HG02970 (cell line): Measurements from ENCODE around the gene CEP350.

Experiments
- ATAC-seq: cut with Tn5 transposase; IDR thresholded peaks from one replicate; pipeline ENCODE4 v1.9.1; 2021; ENCODE audit warnings: mild to moderate bottlenecking, moderate library complexity, moderate number of reproducible peaks; ENCODE audit not compliant: unreplicated experiment, low FRiP score

The CEP350 gene, protein sequence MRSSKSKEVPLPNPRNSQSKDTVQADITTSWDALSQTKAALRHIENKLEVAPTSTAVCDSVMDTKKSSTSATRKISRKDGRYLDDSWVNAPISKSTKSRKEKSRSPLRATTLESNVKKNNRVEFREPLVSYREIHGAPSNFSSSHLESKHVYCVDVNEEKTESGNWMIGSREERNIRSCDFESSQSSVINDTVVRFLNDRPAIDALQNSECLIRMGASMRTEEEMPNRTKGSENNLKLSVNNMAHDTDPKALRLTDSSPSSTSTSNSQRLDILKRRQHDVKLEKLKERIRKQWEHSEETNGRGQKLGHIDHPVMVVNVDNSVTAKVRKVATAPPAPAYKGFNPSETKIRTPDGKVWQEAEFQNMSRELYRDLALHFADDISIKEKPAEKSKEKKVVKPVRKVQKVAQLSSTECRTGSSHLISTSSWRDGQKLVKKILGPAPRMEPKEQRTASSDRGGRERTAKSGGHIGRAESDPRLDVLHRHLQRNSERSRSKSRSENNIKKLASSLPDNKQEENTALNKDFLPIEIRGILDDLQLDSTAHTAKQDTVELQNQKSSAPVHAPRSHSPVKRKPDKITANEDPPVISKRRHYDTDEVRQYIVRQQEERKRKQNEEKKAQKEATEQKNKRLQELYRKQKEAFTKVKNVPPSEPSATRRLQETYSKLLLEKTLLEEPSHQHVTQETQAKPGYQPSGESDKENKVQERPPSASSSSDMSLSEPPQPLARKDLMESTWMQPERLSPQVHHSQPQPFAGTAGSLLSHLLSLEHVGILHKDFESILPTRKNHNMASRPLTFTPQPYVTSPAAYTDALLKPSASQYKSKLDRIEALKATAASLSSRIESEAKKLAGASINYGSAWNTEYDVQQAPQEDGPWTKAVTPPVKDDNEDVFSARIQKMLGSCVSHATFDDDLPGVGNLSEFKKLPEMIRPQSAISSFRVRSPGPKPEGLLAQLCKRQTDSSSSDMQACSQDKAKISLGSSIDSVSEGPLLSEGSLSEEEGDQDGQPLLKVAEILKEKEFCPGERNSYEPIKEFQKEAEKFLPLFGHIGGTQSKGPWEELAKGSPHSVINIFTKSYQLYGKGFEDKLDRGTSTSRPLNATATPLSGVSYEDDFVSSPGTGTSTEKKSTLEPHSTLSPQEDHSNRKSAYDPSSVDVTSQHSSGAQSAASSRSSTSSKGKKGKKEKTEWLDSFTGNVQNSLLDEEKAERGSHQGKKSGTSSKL (N-terminal part only)

DNA sequence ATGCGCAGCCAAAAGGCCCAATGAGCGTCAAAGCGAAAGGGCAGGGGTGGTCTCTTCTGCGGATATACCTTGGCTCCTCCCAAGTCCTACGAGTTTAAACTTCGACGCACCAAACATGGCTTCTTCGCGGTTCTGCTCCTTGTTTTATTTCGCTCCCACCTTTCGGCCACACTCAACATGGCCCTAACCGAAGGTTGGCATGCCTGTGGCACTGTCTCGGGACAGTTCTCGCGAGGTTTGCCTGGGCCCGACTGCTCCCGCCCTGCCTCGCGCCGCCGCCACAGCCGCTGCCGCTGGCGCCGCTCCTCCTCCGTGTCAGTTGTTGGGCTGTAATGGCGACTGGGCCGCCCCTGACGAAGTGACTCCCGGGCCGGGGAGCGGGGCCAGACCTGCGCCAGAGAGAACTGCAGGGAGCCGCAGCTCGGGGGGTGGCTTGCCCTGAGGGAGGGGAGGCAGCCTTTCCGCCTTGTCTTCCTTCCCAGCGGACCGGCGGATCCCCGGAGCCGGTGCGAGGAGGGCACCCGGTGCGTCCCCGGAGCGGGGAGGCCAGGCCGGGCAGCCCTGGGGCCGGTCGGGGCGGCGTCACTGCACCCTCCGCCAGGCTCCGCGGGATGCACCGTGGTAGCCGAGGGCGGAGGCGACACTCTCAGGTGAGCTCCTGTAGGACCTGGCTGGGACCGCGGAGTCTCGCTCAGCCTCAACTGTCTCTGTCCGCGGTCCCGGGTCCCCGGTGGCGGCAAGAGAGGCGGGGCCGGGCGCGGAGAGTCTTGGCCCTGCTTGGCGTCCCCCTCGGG lies at the start of gene CEP350:
Gene CEP350 (plus strand): TSS at position 318 of the 794 bp plus-strand sequence. CDS start 31,372 bp downstream, outside the sequence.
- peak; percentile 92 for ATAC-seq

DNA sequence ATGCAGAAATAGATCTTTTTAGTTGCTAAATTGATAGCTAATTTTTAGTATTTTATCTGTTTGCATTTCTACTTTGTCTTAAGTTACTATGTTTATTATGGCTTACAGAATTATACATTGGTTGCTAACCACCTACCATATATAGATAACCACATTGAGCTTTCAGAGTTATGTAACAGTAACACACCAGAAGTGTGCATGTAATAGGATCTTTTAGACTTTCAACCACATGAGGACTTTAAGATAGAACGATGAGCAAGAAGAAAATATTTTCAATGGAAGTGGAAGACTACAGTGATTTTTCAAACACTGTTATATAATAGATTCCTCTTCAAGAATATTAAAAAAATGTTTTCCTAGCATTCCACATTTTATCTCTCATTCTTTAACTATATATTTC lies 43.7 kb upstream of the CEP350 start:
- no peak for ATAC-seq

DNA sequence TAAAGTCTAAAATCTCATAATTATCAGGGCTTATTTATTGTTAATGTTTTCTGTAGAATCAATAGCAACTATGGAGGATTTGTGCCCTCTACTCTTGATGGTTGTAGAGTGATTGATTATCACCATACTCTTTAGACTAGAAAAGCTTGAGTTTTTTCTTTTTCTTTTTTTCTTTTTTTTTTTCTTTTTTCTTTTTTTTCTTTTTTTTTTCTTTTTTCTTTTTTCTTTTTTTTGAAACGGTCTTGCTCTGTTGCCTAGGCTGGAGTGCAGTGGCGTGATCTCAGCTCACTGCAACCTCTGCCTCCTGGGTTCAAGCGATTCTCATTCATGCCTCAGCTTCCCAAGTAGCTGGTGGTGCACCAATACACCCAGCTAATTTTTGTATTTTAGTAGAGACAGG lies 42.8 kb upstream of the CEP350 start:
- ATAC-seq: no peak

DNA sequence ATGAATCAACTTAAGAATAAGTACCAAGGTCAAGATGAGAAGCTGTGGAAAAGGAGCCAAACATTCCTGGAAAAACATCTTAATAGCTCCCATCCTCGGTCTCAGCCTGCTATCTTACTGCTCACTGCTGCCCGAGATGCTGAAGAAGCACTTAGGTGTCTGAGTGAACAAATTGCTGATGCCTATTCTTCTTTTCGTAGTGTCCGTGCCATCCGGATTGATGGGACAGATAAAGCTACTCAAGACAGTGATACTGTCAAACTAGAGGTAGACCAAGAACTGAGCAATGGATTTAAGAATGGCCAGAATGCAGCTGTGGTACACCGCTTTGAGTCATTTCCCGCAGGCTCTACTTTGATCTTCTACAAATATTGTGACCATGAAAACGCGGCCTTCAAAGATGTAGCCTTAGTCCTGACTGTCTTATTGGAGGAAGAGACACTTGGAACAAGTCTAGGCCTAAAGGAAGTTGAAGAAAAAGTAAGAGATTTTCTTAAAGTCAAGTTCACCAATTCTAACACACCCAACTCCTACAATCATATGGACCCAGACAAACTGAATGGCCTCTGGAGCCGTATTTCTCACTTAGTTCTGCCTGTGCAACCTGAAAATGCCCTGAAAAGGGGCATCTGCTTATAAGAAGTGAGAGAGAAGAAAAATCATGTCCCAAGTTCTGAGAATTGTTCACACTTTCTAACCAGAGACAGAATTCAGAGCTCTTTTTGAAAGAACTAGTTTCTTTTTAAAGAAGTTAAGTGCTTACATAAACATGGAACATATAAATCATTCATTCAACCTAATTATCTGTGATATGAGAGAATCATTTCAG lies 36.8 kb upstream of the CEP350 start:
- no peak for ATAC-seq

DNA sequence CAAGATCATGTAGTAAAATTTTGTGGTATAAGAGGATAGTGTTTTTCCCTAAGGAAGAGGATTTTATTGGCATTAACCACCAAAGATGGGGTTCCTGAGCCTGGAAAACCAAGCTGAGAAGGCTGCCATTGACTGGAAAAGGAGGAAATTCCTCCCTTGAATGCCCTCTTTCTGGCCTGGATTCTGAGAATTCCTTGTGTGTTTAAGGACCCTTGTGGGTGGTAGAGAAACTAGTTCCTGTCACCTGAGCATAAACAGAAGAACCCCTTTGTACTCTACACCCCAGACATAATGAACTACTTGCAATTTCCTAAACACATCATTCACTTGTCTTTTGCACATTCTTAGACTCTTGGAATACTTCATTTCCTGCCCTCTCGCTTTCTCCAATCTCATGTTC lies 33.1 kb upstream of the CEP350 start:
- no peak for ATAC-seq

DNA sequence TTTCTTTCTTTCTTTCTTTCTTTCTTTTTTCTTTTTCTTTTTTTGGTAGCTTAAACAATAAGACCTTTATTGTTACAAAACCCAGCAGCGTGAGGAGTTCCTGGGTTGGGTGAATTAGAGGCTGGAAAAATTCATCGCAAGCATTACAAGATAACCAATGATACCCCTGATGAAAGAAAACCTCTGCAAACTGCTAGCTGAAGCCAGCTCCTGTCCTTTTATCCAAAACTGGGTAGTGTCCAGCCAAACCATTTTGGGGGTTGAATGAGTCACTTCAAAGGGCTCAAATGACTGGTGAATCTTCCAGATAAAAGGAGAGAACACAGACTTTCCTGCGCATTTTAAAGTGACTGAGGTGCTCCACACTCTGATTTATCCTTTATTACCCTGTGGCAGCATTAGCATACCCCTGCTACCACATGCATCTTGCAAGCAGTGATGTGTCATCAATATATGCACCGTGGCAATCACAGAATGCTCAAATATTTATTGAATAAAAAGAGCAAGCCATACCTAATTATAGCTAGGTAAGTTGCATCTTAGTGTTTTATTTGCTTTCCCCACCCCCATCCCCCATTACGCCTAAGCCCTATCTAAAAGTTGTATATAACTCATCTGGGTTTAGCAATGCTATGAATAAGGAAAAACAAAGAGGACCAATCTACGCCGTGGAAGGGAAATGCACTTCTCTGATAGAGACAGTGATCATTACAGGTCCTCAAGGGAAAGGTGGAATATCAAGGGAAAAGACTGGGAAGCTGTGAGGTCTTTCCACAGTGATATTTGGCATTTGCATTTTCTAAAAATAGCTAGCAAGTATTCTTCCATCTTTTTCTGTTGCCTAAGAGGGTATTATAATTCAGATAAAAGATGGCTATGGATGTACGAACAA lies 32.4 kb upstream of the CEP350 start:
- no peak for ATAC-seq

DNA sequence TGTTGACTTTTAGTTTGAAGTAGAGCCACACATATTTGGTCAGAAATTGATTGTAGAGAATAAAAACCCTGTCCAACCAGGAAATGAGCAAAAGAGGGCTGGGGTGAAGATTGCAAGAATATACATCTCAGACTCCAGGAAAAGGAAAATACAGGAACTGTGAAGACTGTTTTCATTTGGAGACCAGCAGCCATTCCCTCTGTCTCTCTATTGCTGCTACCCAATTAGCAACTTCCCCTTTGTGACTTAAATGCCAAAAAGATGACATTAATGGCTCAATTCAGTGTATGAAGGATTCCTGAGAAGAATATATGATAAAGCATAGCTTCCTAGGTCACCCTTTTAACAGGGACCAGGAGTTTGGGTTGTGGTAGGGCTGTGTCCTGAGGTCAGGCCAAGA lies 31.6 kb upstream of the CEP350 start:
- no peak for ATAC-seq

DNA sequence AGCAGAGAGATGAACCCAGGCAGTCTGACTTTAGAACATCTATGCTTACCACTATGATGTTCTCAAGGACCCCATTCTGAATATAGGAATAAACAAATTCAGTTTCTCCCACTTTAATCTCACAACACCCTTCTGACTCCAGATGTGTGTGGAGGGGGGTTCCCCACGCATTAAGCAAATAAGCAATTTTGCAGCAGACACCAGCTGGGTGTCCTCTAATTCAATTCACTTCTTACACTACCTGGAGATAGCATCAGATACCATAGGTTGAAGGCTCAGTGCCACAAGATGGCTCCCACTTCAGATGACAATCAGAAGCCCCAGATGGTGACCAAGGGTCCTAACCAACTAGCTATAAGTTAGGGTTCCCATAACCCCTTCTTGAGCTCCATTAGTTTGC lies 30.3 kb upstream of the CEP350 start:
- ATAC-seq: no peak

DNA sequence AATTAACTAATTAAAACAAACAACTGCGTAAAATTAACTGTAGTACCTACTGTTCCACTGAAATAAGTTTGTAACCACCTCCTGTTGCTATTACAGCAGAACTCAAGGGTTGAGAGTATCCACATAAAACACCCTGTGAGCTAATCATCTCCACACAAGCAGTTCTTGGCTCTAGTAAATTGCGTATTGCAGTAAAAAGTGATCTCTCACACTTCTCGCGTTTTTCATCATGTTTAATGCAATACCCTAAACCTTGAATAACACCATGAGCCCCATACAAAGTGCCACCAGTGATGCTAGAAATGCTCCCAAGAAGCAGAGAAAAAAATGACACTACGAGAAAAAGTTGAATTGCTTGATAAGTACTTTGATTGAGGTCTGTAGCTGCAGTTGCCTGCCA lies 29.3 kb upstream of the CEP350 start:
- no peak for ATAC-seq

DNA sequence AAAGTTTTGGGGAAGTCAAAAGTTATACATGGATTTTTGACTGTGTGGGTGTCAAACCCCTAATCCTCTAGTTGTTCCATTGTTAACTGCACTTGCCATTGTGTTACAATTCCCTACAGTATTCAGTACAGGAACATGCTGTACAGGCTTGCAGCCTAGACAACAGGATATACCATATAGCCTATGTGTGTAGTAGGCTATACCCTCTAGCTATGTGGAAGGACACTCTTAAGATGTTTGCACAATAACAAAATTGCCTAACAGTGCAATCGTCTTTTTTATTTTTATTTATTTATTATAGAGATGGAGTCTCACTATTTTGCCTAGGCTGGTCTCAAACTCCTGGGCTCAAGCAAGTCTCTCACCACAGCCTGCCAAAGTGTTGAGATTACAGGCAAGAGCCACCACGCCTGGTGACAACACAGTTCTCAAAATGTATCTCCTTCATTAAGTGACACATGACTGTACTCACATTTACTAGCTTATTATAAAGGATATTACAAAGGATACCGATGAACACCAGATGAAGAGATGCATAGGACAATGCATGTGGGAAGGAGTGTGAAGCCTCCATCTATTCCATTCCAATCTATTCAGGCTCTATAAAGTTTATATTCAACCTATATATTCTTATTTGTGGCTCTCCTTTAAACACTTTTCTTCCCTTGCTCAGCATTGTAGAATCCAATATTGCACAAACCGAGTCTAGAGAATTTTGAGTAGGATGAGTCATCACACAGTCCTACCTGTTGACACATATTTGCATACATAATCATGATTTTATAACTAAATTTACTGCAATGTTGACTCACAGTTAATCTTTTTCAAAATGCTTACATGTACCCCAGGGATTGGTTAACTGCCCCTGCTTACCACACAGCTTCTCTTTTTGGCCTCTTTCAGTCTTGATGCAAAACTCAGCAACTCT lies 28.4 kb upstream of the CEP350 start:
- no peak for ATAC-seq

DNA sequence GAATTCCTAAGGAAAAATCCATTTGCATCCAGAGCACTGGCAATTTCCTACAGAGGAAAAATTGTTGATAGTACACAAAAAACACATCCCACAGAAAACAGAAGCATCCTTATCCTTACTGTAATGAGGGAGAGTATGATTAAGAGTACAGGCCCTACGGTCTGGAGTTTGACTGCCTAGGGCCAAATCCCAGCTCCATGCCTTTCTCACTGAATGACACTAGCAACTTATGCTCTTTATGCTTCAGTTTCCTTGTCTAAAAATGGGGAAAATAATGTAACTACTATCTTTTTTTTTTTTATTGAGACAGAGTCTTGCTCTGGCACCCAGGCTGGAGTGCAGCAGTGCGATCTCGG lies 27.8 kb upstream of the CEP350 start:
- ATAC-seq: no peak

DNA sequence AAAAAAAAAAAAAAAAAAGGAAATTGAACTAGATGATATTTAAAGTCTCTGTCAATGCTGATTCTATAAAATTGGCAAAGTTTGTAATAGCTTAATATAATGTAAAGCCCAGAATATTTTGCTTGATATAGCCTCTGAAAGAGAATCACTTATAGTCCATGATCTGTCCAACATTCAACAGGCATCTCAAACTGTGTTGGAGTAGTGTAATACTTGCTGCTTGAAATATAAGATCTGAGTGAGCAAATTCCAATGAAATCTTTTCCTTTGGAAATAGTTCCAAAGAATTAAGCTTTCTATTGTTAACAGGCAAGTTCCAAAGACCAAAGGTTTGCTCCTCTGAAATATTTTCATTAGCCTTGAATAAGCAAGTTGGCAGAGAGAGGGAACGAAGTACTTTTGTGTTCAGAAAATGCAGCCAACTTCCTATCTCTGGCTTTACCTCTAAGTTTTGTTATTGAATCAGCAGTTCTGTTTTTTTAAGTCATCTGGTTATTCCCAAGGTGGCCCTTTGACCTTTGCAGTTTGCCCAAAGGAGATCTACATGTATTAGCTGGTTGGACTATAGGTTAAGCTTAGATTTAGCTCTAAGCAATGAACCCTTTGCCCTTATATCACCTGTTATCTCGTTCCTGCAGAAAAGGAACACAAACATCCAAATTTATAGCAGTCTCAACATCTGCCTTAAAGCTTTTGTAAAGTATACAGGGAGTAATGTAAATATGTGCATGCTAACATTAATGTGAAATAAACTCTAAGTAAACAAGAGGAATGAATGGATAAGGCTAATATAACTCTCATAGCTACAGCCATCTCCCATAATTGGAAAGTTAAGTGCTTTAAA lies 24.4 kb upstream of the CEP350 start:
- ATAC-seq: no peak

DNA sequence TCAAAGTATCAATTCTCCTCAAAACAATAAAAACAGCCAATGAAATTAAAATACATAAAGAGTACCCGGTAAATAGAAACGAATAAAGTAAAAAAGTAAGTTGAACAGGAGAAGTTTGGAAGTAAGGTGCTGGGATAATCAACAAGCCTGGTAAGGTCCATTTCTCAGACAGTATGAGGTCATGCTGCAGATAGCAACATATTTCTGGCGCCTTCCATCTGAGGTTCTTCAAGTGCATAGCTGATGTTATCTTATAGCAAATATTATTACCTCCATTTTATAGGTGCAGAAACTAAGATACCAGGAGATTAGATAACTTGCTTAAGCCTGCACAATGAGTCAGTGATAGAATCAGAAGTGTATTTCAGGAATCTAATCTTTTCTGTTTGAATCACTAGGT lies 23.7 kb upstream of the CEP350 start:
- no peak for ATAC-seq

DNA sequence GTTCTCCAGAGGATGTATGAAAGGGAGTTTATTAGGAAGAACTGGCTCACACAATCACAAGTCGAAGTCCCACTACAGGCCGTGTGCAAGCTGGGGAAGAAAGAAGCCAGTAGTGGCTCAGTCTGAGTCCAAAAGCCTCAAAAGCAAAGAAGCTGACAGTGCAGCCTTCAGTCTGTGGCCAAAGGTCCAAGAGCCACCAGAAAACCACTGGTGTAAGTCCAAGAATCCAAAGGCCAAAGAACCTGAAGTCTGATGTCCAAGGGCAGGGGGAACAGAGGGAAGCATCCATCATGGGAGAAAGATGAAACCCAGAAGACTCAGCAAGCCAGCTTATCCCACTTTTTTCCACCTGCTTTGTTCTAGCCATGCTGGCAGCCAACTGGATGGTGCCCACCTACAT lies 21.4 kb upstream of the CEP350 start:
- no peak for ATAC-seq

DNA sequence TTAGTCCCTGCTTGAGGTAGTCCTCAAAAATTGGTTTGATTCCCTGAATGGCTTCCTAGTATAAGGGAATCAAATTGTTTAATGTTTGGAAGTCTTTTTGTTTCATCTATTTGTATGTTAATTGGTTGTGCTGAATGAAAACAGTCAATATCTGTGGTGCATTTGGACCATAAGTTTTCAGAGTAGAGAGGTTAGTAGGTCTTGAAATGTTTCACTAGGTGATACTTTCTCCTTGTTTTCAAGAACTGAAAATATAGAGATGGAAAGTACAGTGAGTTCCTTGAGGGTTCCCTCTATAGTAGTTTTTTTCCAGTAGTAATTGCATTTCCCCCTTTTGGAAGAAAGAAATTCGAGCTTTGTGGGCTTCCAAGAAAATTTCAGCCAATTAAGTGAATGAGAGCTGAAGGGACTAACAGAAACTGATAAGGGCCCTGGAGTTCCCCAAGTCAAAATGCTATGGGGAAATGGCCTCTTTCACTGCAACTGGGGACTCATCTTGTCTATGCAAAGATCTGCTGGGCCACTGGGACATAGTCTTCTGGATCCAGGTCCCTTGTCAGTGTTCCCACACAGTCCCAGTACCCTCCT lies 18.6 kb upstream of the CEP350 start:
- ATAC-seq: no peak

DNA sequence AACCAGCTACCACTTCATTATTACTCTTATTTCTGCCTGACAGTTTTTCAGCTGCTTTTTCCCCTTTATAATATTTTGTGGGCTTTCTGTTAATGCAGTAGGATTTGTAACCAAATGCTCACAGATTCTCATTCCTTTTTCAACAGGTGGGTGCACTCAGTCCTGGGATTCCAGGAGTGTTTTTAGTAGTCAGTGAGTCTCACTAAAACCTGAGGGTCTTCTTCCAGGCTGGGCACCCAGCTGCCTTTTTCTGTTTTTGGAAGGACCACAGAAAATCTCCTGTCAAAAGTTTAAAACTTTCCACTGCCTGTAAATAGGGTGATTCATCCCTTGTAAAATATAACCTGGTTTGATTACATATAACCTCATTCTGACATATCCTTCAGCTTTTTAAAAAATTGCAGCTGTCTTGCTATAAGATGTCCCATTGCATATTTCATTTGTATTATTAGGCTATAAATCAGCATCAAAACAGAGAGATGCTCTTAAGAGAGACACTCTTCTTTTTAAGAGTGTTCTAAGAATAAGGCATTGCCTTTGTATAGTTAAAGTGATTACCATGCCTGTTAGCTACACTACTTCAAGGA lies 16.8 kb upstream of the CEP350 start:
- ATAC-seq: no peak
